Cardiac septum (tissue), 1 donor: Measurements from ENCODE around the gene MLST8. TPM values are rescaled to one million over a fixed set of nuclear protein-coding genes. Genes with fewer than 3 reads are reported as not detected.

Experiments used
- DNase-seq: peaks from one replicate; pipeline ENCODE4 v3.0.0-alpha.2; 2020; ENCODE audit warnings: low spot score
- intact Hi-C: fragments of 100-400 bp; cut with DNase I; formaldehyde crosslinking; loops from one replicate; pipeline ENCODE4 v1.14.0; 2022
- long read RNA-seq: library from polyadenylated mRNA; unstranded; transcript quantifications from one replicate; pipeline ENCODE4 v2.0.0, GENCODE V29; 2021
- total RNA-seq: library from RNA; stranded (reverse); fragmentation: NEBNext Ultra II Directional; extraction: Animal tissue kit (Norgen Biotek cat#: 25700); gene quantifications from one replicate; pipeline ENCODE4 v1.2.1, GENCODE V29; 2021
- donor health status: DM: no; HTN: no; CAD: no.

Gene MLST8
- total RNA-seq: 26.3 TPM
- long read RNA-seq, transcript MLST8-215 (9 exons, 1,861 nt): minor isoform, 12 of 86 reads
- long read RNA-seq, transcript MLST8-232 (9 exons, 1,870 nt): major isoform, 25 of 86 reads
- long read RNA-seq, transcript MLST8-203 (9 exons, 1,691 nt): minor isoform, 11 of 86 reads
- long read RNA-seq, partial matches to known transcripts: 10 of 86 reads
- long read RNA-seq, other reads (novel, unspliced or antisense): 15 of 86 reads

GRCh38 chr16:2205104-2205966 is at the start of gene MLST8:
Gene MLST8, plus strand, starts transcription at chr16:2205454. Its CDS starts 632 bp downstream, at chr16:2206086.
- DNase-seq: peak; percentile 92
- intact Hi-C loops: loop anchor here (5.0 kb wide), 1 partner anchor 48 kb away; the partner anchor contains the start of gene TRAF7

- intact Hi-C loops: loop anchor here (5.0 kb wide), 2 partner anchors 51 to 96 kb away; partner anchors contain the start of genes ECI1 and MLST8
- DNase-seq: no peak
Observed at GRCh38 chr16:2155977-2156848, 49.0 kb upstream of the MLST8 start.

GRCh38 chr16:2156849-2157224 is 48.4 kb upstream of the MLST8 start:
- intact Hi-C loops: loop anchor here (5.0 kb wide), 2 partner anchors 50 to 95 kb away; partner anchors contain the start of genes ECI1 and MLST8
- DNase-seq: no peak

- DNase-seq: no peak
- intact Hi-C loops: loop anchor here (5.0 kb wide), 2 partner anchors 50 to 95 kb away; partner anchors contain the start of genes ECI1 and MLST8
Observed at GRCh38 chr16:2157480-2158261, 47.6 kb upstream of the MLST8 start.

- intact Hi-C loops: loop anchor here (5.0 kb wide), 2 partner anchors 49 to 94 kb away; partner anchors contain the start of genes ECI1 and MLST8
- no peak for DNase-seq
Observed at GRCh38 chr16:2158262-2158638, 47.0 kb upstream of the MLST8 start.

GRCh38 chr16:2159175-2159838 is 45.9 kb upstream of the MLST8 start:
- intact Hi-C loops: loop anchor here (5.0 kb wide), 2 partner anchors 48 to 93 kb away; partner anchors contain the start of genes ECI1 and MLST8
- DNase-seq: no peak

- DNase-seq: no peak
- intact Hi-C loops: no loop called here
Observed at GRCh38 chr16:2160915-2161551, 44.2 kb upstream of the MLST8 start.

GRCh38 chr16:2161911-2162310 is 43.3 kb upstream of the MLST8 start:
- intact Hi-C loops: no loop called here
- DNase-seq: no peak

- DNase-seq: no peak
- intact Hi-C loops: no loop called here
Observed at GRCh38 chr16:2162676-2163118, 42.6 kb upstream of the MLST8 start.

- DNase-seq: no peak
- intact Hi-C loops: no loop called here
Observed at GRCh38 chr16:2163211-2163881, 41.9 kb upstream of the MLST8 start.

- DNase-seq: no peak
- intact Hi-C loops: no loop called here
Observed at GRCh38 chr16:2165861-2166260, 39.4 kb upstream of the MLST8 start.

GRCh38 chr16:2166263-2167067 is 38.8 kb upstream of the MLST8 start:
- DNase-seq: no peak
- intact Hi-C loops: no loop called here

- DNase-seq: no peak
- intact Hi-C loops: no loop called here
Observed at GRCh38 chr16:2167068-2167638, 38.1 kb upstream of the MLST8 start.

GRCh38 chr16:2170080-2170479 is 35.2 kb upstream of the MLST8 start:
- no peak for DNase-seq
- intact Hi-C loops: no loop called here

- no peak for DNase-seq
- intact Hi-C loops: no loop called here
Observed at GRCh38 chr16:2170587-2171435, 34.4 kb upstream of the MLST8 start.
